ENCODE data around the gene POMGNT1. TPM values are rescaled to one million over a fixed set of nuclear protein-coding genes. Genes with fewer than 3 reads are reported as not detected.
A peak's percentile ranks its signal among the peaks of the same experiment; 100 is the strongest.

POMGNT1 gene
- total RNA-seq, 4 donors from 2014 or later: 23.9 to 36.7 (median 28.1) TPM

GRCh38 chr1:46206399-46206798, 8.2 kb upstream of the POMGNT1 start:
- peaks cover 0 to 10% (median 0%) of the 10 kb centered on the region in 3 donors for H3K36me3 ChIP-seq
- 83% methylated on average over 2 of the region's 2 CpGs for WGBS, 2 donors
- TF ChIP-seq CTCF (IDR thresholded peaks at IDR 0.05): no peak
- no peak for TF ChIP-seq POLR2A (IDR thresholded peaks at IDR 0.05)
- DNase-seq: no peak
- H3K4me3 ChIP-seq: no peak overlapping the region
- peaks cover 3 to 49% (median 18%) of the 10 kb centered on the region in 3 donors for H3K4me1 ChIP-seq
- no peaks in the 10 kb centered on the region for H3K9me3 ChIP-seq
- intact Hi-C loops (cut with DNase I): no loop called here
- H3K27ac ChIP-seq: peak overlapping the region in 2 of 4 donors; percentile 7 to 86
- no peaks in the 10 kb centered on the region for H3K27me3 ChIP-seq

- Histone ChIP-seq H3K27me3 (no peaks in the 10 kb centered on the region), H3K27ac (peak overlapping the region in 2 of 4 donors; percentile 85 to 86), H3K4me1 (peaks cover 3 to 49% (median 18%) of the 10 kb centered on the region in 3 donors), H3K9me3 (no peaks in the 10 kb centered on the region), H3K36me3 (peaks cover 0 to 10% (median 0%) of the 10 kb centered on the region in 3 donors), H3K4me3 (no peak overlapping the region)
- DNase-seq: no peak
- no peak for TF ChIP-seq CTCF (IDR thresholded peaks at IDR 0.05)
- TF ChIP-seq POLR2A (IDR thresholded peaks at IDR 0.05): no peak
- intact Hi-C loops (cut with DNase I): no loop called here
- WGBS, 2 donors: 28 to 31% methylated on average over 2 to 3 of the region's 3 CpGs
Measured at GRCh38 chr1:46205791-46206190, 7.6 kb upstream of the POMGNT1 start.

- no peak for DNase-seq
- Histone ChIP-seq H3K27ac (peak overlapping the region in 3 of 4 donors; percentile 85 to 92 (median 86)), H3K4me3 (peak overlapping the region in 1 of 4 donors; percentile 88), H3K27me3 (no peaks in the 10 kb centered on the region), H3K36me3 (peaks cover 0 to 10% (median 0%) of the 10 kb centered on the region in 3 donors), H3K4me1 (peaks cover 3 to 49% (median 18%) of the 10 kb centered on the region in 3 donors), H3K9me3 (no peaks in the 10 kb centered on the region)
- no peak for TF ChIP-seq CTCF (IDR thresholded peaks at IDR 0.05)
- no peak for TF ChIP-seq POLR2A (IDR thresholded peaks at IDR 0.05)
- intact Hi-C loops (cut with DNase I): no loop called here
- WGBS, 2 donors: 67 to 79% methylated on average over 3 of the region's 3 CpGs
Measured at GRCh38 chr1:46205141-46205540, 6.9 kb upstream of the POMGNT1 start.

GRCh38 chr1:46204406-46204742, 6.1 kb upstream of the POMGNT1 start:
- Histone ChIP-seq H3K9me3 (no peaks in the 10 kb centered on the region), H3K27ac (peak overlapping the region; percentile 76 to 92 (median 86)), H3K4me1 (peaks cover 3 to 54% (median 18%) of the 10 kb centered on the region in 3 donors), H3K36me3 (peaks cover 0 to 10% (median 0%) of the 10 kb centered on the region in 3 donors), H3K4me3 (peak overlapping the region; percentile 48 to 88 (median 69)), H3K27me3 (no peaks in the 10 kb centered on the region)
- DNase-seq: no peak
- 0 to 20% methylated on average over 1 to 3 of the region's 5 CpGs for WGBS, 2 donors
- TF ChIP-seq CTCF (IDR thresholded peaks at IDR 0.05): no peak
- TF ChIP-seq POLR2A (IDR thresholded peaks at IDR 0.05): peak in 1 of 4 donors; percentile 2
- intact Hi-C loops (cut with DNase I): no loop called here

- intact Hi-C loops (cut with DNase I): no loop called here
- H3K27me3 ChIP-seq: no peaks in the 10 kb centered on the region
Measured at GRCh38 chr1:46203738-46204405, 5.6 kb upstream of the POMGNT1 start.

More at GRCh38 chr1:46203738-46204405, 5.6 kb upstream of the POMGNT1 start:
- 9 to 22% methylated on average over 13 to 14 of the region's 14 CpGs for WGBS, 2 donors
- no peaks in the 10 kb centered on the region for H3K9me3 ChIP-seq
- TF ChIP-seq CTCF (IDR thresholded peaks at IDR 0.05) (no peak), POLR2A (IDR thresholded peaks at IDR 0.05) (peak in 1 of 4 donors; percentile 16)
- peak overlapping the region; percentile 76 to 92 (median 86) for H3K27ac ChIP-seq
- peaks cover 5 to 59% (median 21%) of the 10 kb centered on the region in 3 donors for H3K4me1 ChIP-seq
- H3K36me3 ChIP-seq: peaks cover 0 to 10% (median 0%) of the 10 kb centered on the region in 3 donors
- no peak for DNase-seq
- peak overlapping the region; percentile 48 to 88 (median 69) for H3K4me3 ChIP-seq

All from esophagus squamous epithelium (tissue), 5 donors.